ENCODE measurements around the gene NMNAT2. TPM values are rescaled to one million over a fixed set of nuclear protein-coding genes. Genes with fewer than 3 reads are reported as not detected.

The NMNAT2 gene
- total RNA-seq, 1 experiment from 2014 or later: not detected

- H3K4me1 ChIP-seq (ENCODE audit: control insufficient read depth in 1 of 2, insufficient read depth in 2 of 2, low read length in 2 of 2): no peaks in the 10 kb centered on the region
- H3K4me3 ChIP-seq (replicated peaks in 1 of 2; ENCODE audit: low read depth in 1 of 2, low read length in 2 of 2): no peak overlapping the region
- CTCF ChIA-PET: no interaction called here
- H3K79me2 ChIP-seq (ENCODE audit: insufficient read depth, low read length): no peaks in the 10 kb centered on the region
- BruUV-seq (replicated peaks): no TSS peak
- no peak overlapping the region for H3K9ac ChIP-seq (ENCODE audit: low read length)
- no peaks in the 10 kb centered on the region for H3K36me3 ChIP-seq (ENCODE audit: control insufficient read depth in 1 of 2, insufficient read depth in 2 of 2, low read length in 2 of 2)
- TF ChIP-seq EGR1 (IDR thresholded peaks at IDR 0.05; ENCODE audit: low read depth) (no peak), SRF (IDR thresholded peaks at IDR 0.05; ENCODE audit: low read depth) (no peak), EZH2 (IDR thresholded peaks at IDR 0.05) (no peak), POLR2A (IDR thresholded peaks at IDR 0.05; ENCODE audit: borderline replicate concordance, extremely low read depth, insufficient read depth, insufficient read length) (no peak), CTCF (IDR thresholded peaks at IDR 0.05 in 2 of 3, conservative IDR thresholded peaks at IDR 0.05 in 1 of 3; ENCODE audit: borderline replicate concordance in 1 of 3, insufficient read depth in 1 of 3, low read depth in 2 of 3, low read length in 2 of 3) (no peak), ELF1 (IDR thresholded peaks at IDR 0.05; ENCODE audit: borderline replicate concordance, low read depth) (no peak), EZH2phosphoT487 (IDR thresholded peaks at IDR 0.05; ENCODE audit: borderline replicate concordance) (no peak), TCF7L2 (IDR thresholded peaks at IDR 0.05; ENCODE audit: borderline replicate concordance, extremely low read depth, insufficient read depth, insufficient read length) (no peak), ATF3 (IDR thresholded peaks at IDR 0.05) (no peak), SP1 (IDR thresholded peaks at IDR 0.05; ENCODE audit: low read depth) (no peak), ZBTB33 (IDR thresholded peaks at IDR 0.05; ENCODE audit: extremely low read depth, insufficient replicate concordance, low read length) (no peak), ZNF274 (IDR thresholded peaks at IDR 0.05; ENCODE audit: low read depth, low read length) (no peak), CBX3 (IDR thresholded peaks at IDR 0.05; ENCODE audit: low read depth) (no peak), MAX (IDR thresholded peaks at IDR 0.05) (no peak), CEBPB (IDR thresholded peaks at IDR 0.05; ENCODE audit: low read depth) (no peak), JUND (IDR thresholded peaks at IDR 0.05) (no peak)
- TF ChIP-seq, protein P1, sequence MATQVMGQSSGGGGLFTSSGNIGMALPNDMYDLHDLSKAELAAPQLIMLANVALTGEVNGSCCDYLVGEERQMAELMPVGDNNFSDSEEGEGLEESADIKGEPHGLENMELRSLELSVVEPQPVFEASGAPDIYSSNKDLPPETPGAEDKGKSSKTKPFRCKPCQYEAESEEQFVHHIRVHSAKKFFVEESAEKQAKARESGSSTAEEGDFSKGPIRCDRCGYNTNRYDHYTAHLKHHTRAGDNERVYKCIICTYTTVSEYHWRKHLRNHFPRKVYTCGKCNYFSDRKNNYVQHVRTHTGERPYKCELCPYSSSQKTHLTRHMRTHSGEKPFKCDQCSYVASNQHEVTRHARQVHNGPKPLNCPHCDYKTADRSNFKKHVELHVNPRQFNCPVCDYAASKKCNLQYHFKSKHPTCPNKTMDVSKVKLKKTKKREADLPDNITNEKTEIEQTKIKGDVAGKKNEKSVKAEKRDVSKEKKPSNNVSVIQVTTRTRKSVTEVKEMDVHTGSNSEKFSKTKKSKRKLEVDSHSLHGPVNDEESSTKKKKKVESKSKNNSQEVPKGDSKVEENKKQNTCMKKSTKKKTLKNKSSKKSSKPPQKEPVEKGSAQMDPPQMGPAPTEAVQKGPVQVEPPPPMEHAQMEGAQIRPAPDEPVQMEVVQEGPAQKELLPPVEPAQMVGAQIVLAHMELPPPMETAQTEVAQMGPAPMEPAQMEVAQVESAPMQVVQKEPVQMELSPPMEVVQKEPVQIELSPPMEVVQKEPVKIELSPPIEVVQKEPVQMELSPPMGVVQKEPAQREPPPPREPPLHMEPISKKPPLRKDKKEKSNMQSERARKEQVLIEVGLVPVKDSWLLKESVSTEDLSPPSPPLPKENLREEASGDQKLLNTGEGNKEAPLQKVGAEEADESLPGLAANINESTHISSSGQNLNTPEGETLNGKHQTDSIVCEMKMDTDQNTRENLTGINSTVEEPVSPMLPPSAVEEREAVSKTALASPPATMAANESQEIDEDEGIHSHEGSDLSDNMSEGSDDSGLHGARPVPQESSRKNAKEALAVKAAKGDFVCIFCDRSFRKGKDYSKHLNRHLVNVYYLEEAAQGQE (IDR thresholded peaks at IDR 0.05; ENCODE audit: low read depth): no peak
- ATAC-seq (no peak), DNase-seq (ENCODE audit: low read depth, low spot score) (no peak)
- POLR2A ChIA-PET: no interaction called here
- H3K4me2 ChIP-seq (ENCODE audit: low read length): no peak overlapping the region
- H2AFZ ChIP-seq (ENCODE audit: low read depth, low read length, poor library complexity, severe bottlenecking): no peak overlapping the region
- no peaks in the 10 kb centered on the region for H4K20me1 ChIP-seq (ENCODE audit: insufficient read depth)
- H3K27me3 ChIP-seq (ENCODE audit: insufficient read depth, low read length): no peaks in the 10 kb centered on the region
- intact Hi-C loops (cut with micrococcal nuclease): no loop called here
- no peaks in the 10 kb centered on the region for H3K9me2 ChIP-seq (ENCODE audit: insufficient read depth)
- RAD21 ChIA-PET (ENCODE audit: low non-redundant PET in 1 of 2, low total read pairs in 2 of 2, uncharacterized antibody in 2 of 2, unreplicated experiment in 2 of 2): no interaction called here
- H3K9me3 ChIP-seq (ENCODE audit: control insufficient read depth in 1 of 2, insufficient read depth in 1 of 2, low read depth in 1 of 2, low read length in 2 of 2): 0 out of 4 replicates have a peak, but pooled peaks cover 0 to 2% of the 10 kb centered on the region in 2 experiments
- H3K27ac ChIP-seq (ENCODE audit: low read depth, low read length): no peak overlapping the region
Observed at GRCh38 chr1:183287191-183287675, 130.9 kb downstream of the NMNAT2 start.

All from HCT116 (cell line).